Panc1 (cell line): ENCODE results near the gene DMAC2. TPM values are rescaled to one million over a fixed set of nuclear protein-coding genes. Genes with fewer than 3 reads are reported as not detected.

ENCODE experiments used
- ATAC-seq: fragments of 200-7000 bp; cut with Tn5 transposase; 2 replicates; pipeline ENCODE4 v1.9.1; 2020; ENCODE audit warnings: mild to moderate bottlenecking, moderate library complexity
- BruUV-seq: library from RNA; stranded (reverse); fragments of 400-500 nt; replicated peaks from 2 replicates; lab custom pipeline; 2021; lab: Mats Ljungman, UMichigan
- CTCF ChIA-PET: fragments of 300-600 bp; sonication (Branson Sonifier 250); formaldehyde crosslinking; loops from one replicate; lab custom pipeline; 2022; ENCODE audit warnings: antibody characterized with exemption; lab: Charles Lee
- POLR2A ChIA-PET: fragments of 300-600 bp; sonication (Branson Sonifier 250); formaldehyde crosslinking; loops from one replicate; lab custom pipeline; 2022; ENCODE audit warnings: antibody characterized with exemption; lab: Charles Lee
- DNase-seq: peaks from one replicate; pipeline ENCODE4 v3.0.0-alpha.2; 2010; ENCODE audit warnings: low read depth, low spot score
- H3K27ac ChIP-seq: 2 replicates; pipeline ENCODE4 v1.5.1; 2011; ENCODE audit warnings: mild to moderate bottlenecking, low read length, inconsistent platforms
- H3K27me3 ChIP-seq: fragments of 200-500 bp; sonication (Bioruptor generic); 2 replicates; pipeline ENCODE4 v1.6.0; 2014; ENCODE audit warnings: low read length, inconsistent platforms; ENCODE audit not compliant: control insufficient read depth, insufficient read depth
- H3K36me3 ChIP-seq: fragments of 200-500 bp; sonication (Bioruptor generic); 2 replicates; pipeline ENCODE4 v1.5.1; 2014; ENCODE audit warnings: inconsistent platforms, mild to moderate bottlenecking, low read length, moderate library complexity; ENCODE audit not compliant: control insufficient read depth, insufficient read depth
- H3K4me1 ChIP-seq: 2 replicates; pipeline ENCODE4 v1.5.1; 2011; ENCODE audit warnings: inconsistent platforms, mild to moderate bottlenecking, low read length, moderate library complexity; ENCODE audit not compliant: control insufficient read depth, insufficient read depth
- H3K4me3 ChIP-seq, 2 experiments: 2 replicates each; pipeline ENCODE4 v1.5.1; 2011 to 2012; ENCODE audit warnings: low read depth in 2 of 2, low read length in 2 of 2, mild to moderate bottlenecking in 2 of 2, inconsistent platforms in 1 of 2, moderate library complexity in 1 of 2
- H3K9me3 ChIP-seq: fragments of 200-500 bp; sonication (Bioruptor generic); 2 replicates; pipeline ENCODE4 v1.5.1; 2014; ENCODE audit warnings: low read depth, mild to moderate bottlenecking, inconsistent platforms, low read length, moderate library complexity; ENCODE audit not compliant: control insufficient read depth, insufficient read depth
- POLR2AphosphoS5 ChIP-seq: IDR thresholded peaks from 2 replicates; pipeline ENCODE4 v1.6.1; 2012; ENCODE audit warnings: mild to moderate bottlenecking, low read depth, low read length, moderate library complexity
- SIN3A ChIP-seq: IDR thresholded peaks from 2 replicates; pipeline ENCODE4 v1.6.1; 2012; ENCODE audit warnings: low read depth, mild to moderate bottlenecking, low read length, moderate library complexity, borderline replicate concordance; ENCODE audit not compliant: insufficient read depth
- TCF7L2 ChIP-seq: IDR thresholded peaks from 2 replicates; pipeline ENCODE4 v1.6.1; 2011; ENCODE audit warnings: mild to moderate bottlenecking, low read depth, low read length, inconsistent platforms
- in situ Hi-C: cut with HindIII; loops from 2 replicates; pipeline ENCODE4 v1.10.0; 2016; ENCODE audit warnings: low sequenced_read_pairs, low pct_unique_long_range_greater_than_20kb
- intact Hi-C: fragments of 100-400 bp; cut with micrococcal nuclease; formaldehyde crosslinking; loops from one replicate; pipeline ENCODE4 v1.10.0; 2022; ENCODE audit not compliant: unreplicated experiment
- total RNA-seq: library from RNA; stranded (reverse); gene quantifications from one replicate; pipeline ENCODE4 v1.2.1, GENCODE V29; 2021; ENCODE audit not compliant: unreplicated experiment
- TF ChIP-seq, protein P1 (sequence below): fragments of 450-650 bp; IDR thresholded peaks from 2 replicates; pipeline ENCODE4 v1.5.1; 2017; ENCODE audit warnings: mild to moderate bottlenecking
- TF ChIP-seq, protein P2 (sequence below), 2 experiments: IDR thresholded peaks; 2 replicates each; pipeline ENCODE4 v1.6.1; 2011 to 2012; ENCODE audit warnings: low read depth in 2 of 2, control low read depth in 1 of 2, low read length in 1 of 2, mild to moderate bottlenecking in 1 of 2, moderate library complexity in 1 of 2; ENCODE audit not compliant: insufficient read depth in 1 of 2

DMAC2 gene
- total RNA-seq, 1 experiment from 2014 or later, result 37.5 TPM

- CTCF ChIA-PET, result no interaction called here
- in situ Hi-C loops, result no loop called here
- no TSS peak for BruUV-seq
These were observed 1.7 kb downstream of the DMAC2 start for GRCh38 chr19:41437944-41438574.

DNA sequence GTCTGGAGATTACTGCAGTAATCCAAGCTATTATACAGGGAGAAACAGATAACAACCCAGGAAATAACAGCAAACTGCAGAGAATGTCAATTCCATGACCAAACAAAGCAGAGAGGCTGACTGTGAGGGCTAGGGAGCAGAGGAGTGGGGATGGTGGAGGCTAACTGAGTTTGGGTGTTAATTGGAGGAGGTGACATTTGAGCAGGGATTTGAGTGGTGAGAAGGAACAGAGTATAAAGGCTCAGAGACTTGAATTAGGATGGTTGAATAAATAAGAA, 3.1 kb downstream of the DMAC2 start:
- no TSS peak for BruUV-seq
- in situ Hi-C loops, result no loop called here
- DNase-seq, result no peak
- Histone ChIP-seq H3K9me3 (no peaks in the 10 kb centered on the region), H3K4me1 (peaks cover 5% of the 10 kb centered on the region; the same call in 1 of the 2 replicates), H3K27me3 (no peaks in the 10 kb centered on the region), H3K36me3 (no peaks in the 10 kb centered on the region; the same call in 1 of the 2 replicates), H3K4me3 (no peak overlapping the region), H3K27ac (no peak overlapping the region)
- POLR2A ChIA-PET, result no interaction called here
- CTCF ChIA-PET, result no interaction called here
- no peak for ATAC-seq
- intact Hi-C loops, result no loop called here
- no peak for TF ChIP-seq SIN3A
- no peak for TF ChIP-seq TCF7L2
- TF ChIP-seq, protein P1, sequence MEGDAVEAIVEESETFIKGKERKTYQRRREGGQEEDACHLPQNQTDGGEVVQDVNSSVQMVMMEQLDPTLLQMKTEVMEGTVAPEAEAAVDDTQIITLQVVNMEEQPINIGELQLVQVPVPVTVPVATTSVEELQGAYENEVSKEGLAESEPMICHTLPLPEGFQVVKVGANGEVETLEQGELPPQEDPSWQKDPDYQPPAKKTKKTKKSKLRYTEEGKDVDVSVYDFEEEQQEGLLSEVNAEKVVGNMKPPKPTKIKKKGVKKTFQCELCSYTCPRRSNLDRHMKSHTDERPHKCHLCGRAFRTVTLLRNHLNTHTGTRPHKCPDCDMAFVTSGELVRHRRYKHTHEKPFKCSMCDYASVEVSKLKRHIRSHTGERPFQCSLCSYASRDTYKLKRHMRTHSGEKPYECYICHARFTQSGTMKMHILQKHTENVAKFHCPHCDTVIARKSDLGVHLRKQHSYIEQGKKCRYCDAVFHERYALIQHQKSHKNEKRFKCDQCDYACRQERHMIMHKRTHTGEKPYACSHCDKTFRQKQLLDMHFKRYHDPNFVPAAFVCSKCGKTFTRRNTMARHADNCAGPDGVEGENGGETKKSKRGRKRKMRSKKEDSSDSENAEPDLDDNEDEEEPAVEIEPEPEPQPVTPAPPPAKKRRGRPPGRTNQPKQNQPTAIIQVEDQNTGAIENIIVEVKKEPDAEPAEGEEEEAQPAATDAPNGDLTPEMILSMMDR, result no peak
- TF ChIP-seq POLR2AphosphoS5, result no peak
- TF ChIP-seq, protein P2, sequence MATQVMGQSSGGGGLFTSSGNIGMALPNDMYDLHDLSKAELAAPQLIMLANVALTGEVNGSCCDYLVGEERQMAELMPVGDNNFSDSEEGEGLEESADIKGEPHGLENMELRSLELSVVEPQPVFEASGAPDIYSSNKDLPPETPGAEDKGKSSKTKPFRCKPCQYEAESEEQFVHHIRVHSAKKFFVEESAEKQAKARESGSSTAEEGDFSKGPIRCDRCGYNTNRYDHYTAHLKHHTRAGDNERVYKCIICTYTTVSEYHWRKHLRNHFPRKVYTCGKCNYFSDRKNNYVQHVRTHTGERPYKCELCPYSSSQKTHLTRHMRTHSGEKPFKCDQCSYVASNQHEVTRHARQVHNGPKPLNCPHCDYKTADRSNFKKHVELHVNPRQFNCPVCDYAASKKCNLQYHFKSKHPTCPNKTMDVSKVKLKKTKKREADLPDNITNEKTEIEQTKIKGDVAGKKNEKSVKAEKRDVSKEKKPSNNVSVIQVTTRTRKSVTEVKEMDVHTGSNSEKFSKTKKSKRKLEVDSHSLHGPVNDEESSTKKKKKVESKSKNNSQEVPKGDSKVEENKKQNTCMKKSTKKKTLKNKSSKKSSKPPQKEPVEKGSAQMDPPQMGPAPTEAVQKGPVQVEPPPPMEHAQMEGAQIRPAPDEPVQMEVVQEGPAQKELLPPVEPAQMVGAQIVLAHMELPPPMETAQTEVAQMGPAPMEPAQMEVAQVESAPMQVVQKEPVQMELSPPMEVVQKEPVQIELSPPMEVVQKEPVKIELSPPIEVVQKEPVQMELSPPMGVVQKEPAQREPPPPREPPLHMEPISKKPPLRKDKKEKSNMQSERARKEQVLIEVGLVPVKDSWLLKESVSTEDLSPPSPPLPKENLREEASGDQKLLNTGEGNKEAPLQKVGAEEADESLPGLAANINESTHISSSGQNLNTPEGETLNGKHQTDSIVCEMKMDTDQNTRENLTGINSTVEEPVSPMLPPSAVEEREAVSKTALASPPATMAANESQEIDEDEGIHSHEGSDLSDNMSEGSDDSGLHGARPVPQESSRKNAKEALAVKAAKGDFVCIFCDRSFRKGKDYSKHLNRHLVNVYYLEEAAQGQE (IDR thresholded peaks at IDR 0.05; ENCODE audit: insufficient read depth in 1 of 2, low read depth in 2 of 2, low read length in 1 of 2), result no peak

More at GRCh38 chr19:41437944-41438574, 1.7 kb downstream of the DMAC2 start:
- DNase-seq, result no peak
- TF ChIP-seq POLR2AphosphoS5, result no peak
- H3K27me3 ChIP-seq, result no peaks in the 10 kb centered on the region
- H3K27ac ChIP-seq, result no peak overlapping the region
- intact Hi-C loops, result no loop called here
- ATAC-seq, result no peak
- peaks cover 5% of the 10 kb centered on the region; the same call in 1 of the 2 replicates for H3K4me1 ChIP-seq
- POLR2A ChIA-PET, result interaction anchor here (0.6 kb wide), 1 partner anchor 14 kb away, joined by 4 read pairs; no protein-coding TSS in a partner anchor
- H3K4me3 ChIP-seq, result no peak overlapping the region
- no peaks in the 10 kb centered on the region for H3K9me3 ChIP-seq
- H3K36me3 ChIP-seq, result no peaks in the 10 kb centered on the region; the same call in 1 of the 2 replicates

DNA sequence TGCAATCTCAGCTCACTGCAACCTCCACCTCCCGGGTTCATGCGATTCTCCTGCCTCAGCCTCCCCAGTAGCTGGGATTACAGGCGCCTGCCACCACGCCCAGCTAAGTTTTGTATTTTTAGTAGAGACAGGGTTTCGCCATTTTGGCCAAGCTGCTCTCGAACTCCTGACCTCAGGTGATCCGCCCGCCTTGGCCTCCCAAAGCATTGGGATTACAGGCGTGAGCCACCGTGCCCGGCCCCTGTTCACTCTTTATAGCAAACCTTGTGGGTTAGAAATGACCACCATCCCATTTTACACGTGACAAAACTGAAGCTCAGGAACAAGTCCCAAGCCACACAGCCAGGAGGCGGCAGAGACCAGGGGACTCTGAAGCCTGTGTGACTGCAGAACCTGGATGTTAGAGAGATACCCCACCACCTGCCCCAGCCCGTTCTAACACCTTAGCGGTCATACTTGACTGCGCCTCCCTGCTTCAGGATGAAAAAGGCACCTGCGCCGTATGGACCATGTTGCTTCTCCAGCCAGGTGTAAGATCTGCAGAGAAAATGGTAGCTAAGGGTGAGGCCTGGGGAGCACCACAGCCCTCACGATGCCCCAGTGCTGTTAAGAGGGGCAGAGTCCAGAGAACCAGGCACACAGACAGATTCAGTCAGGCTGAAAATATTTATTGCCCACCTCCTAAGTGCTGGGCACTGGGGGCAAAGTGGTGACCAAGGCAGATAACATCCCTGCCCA, 3.6 kb downstream of the DMAC2 start:
- no peak overlapping the region for H3K27ac ChIP-seq
- H3K4me3 ChIP-seq, result no peak overlapping the region
- ChIA-PET POLR2A (interaction anchor here (0.6 kb wide), 1 partner anchor 172 kb away, joined by 3 read pairs; the partner anchor contains the start of gene HNRNPUL1), CTCF (interaction anchor here (0.6 to 0.7 kb wide), 2 partner anchors 79 to 96 kb away, joined by 5 to 8 read pairs; no protein-coding TSS in a partner anchor)
- H3K36me3 ChIP-seq, result no peaks in the 10 kb centered on the region; the same call in 1 of the 2 replicates
- H3K4me1 ChIP-seq, result peaks cover 5% of the 10 kb centered on the region; the same call in 1 of the 2 replicates
- no TSS peak for BruUV-seq
- TF ChIP-seq POLR2AphosphoS5 (no peak), TCF7L2 (no peak), SIN3A (no peak)
- TF ChIP-seq, protein P2 (IDR thresholded peaks at IDR 0.05; ENCODE audit: insufficient read depth in 1 of 2, low read depth in 2 of 2, low read length in 1 of 2), result no peak
- TF ChIP-seq, protein P1, result no peak
- no peaks in the 10 kb centered on the region for H3K9me3 ChIP-seq
- no peaks in the 10 kb centered on the region for H3K27me3 ChIP-seq
- DNase-seq, result no peak
- intact Hi-C loops, result no loop called here
- no peak for ATAC-seq
- in situ Hi-C loops, result no loop called here
